ENCODE measurements around the gene MBNL1. TPM values are rescaled to one million over a fixed set of nuclear protein-coding genes. Genes with fewer than 3 reads are reported as not detected.

MBNL1 gene
- total RNA-seq, 2 donors from 2014 or later, result 299 to 323 TPM

DNA sequence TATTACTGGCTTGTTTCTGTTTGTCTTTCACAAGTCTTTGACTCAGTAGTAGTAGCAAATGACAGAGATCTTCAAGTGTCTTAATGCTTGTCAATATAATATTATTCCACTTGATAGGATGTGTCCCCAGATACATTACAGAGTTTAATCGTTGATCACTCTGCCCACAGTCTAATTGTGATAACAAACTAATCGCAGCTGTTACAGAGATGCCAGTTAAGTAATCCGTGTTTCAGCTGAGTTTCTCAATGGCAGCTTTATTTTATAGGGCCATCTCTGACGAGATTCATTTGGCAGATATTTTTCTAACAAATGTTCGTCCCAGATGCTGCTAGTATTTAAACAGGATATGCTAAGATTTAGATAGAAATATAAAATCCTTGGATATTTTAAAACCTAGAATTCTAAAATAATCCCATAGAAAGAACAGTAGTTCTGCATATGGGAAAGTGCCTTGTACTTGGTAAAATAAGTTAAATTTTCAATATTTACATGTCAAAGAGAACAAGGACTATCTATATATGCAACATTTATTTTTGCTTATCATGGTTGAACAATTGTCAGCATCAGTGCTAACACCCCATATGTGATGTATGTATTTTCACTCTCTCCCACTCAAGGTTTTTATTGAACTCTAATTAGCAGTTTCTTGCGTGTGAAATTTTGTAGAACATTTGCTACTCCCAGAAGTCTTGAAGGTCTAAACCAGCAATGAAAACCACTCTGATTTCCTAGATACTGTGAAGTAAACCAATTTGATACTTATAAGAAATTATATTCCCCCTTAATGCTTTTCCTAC, 185.5 kb downstream of the MBNL1 start:
- Mint-ChIP-seq H3K4me3 (no peak overlapping the region), H3K36me3 (ENCODE audit: insufficient read depth in 2 of 2) (peaks cover 12 to 34% of the 10 kb centered on the region in 2 donors), H3K4me1 (ENCODE audit: low read depth) (peaks cover 43% of the 10 kb centered on the region), H3K27me3 (ENCODE audit: low read depth) (no peaks in the 10 kb centered on the region), H3K27ac (peak overlapping the region; percentile 80), H3K9me3 (no peaks in the 10 kb centered on the region)
- DNase-seq (no peak), ATAC-seq (replicated peaks in 1 of 2) (no peak)

DNA sequence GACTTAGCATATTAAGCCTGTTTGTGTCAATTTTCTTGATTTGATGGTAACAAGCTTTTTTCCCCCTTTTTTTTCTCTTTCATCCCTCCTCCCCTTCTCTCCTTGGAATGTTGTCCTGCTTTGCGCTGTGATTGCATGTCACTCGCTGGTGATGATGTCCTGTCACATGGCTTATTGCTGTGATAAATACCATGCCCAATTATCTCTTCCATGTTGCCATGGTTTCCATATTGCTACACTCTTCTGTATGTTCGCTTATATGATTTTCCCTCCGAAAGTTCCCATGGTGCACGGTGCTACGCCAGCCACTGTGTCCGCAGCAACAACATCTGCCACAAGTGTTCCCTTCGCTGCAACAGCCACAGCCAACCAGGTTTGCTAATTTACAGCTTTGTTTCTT, 187.3 kb downstream of the MBNL1 start:
- peaks cover 44% of the 10 kb centered on the region for H3K4me1 Mint-ChIP-seq (ENCODE audit: low read depth)
- DNase-seq (no peak), ATAC-seq (replicated peaks in 1 of 2) (no peak)
- peaks cover 12 to 39% of the 10 kb centered on the region in 2 donors for H3K36me3 Mint-ChIP-seq (ENCODE audit: insufficient read depth in 2 of 2)
- no peaks in the 10 kb centered on the region for H3K27me3 Mint-ChIP-seq (ENCODE audit: low read depth)
- no peak overlapping the region for H3K4me3 Mint-ChIP-seq
- no peak overlapping the region for H3K27ac Mint-ChIP-seq
- no peaks in the 10 kb centered on the region for H3K9me3 Mint-ChIP-seq

- Mint-ChIP-seq H3K4me3 (peak overlapping the region in 1 of 2 donors; percentile 54), H3K4me1 (ENCODE audit: low read depth) (peaks cover 30% of the 10 kb centered on the region)
Observed at GRCh38 chr3:152457500-152458375, 189.0 kb downstream of the MBNL1 start.

GRCh38 chr3:152458376-152459117, 189.8 kb downstream of the MBNL1 start:
- Mint-ChIP-seq H3K36me3 (ENCODE audit: insufficient read depth in 2 of 2) (peaks cover 10 to 34% of the 10 kb centered on the region in 2 donors), H3K9me3 (no peaks in the 10 kb centered on the region), H3K4me3 (peak overlapping the region in 1 of 2 donors; percentile 54), H3K27ac (peak overlapping the region; percentile 92), H3K27me3 (ENCODE audit: low read depth) (no peaks in the 10 kb centered on the region), H3K4me1 (ENCODE audit: low read depth) (peaks cover 30% of the 10 kb centered on the region)
- no peak for DNase-seq
- ATAC-seq (replicated peaks in 1 of 2), result peak in 1 of 2 donors; percentile 38

More at GRCh38 chr3:152457500-152458375, 189.0 kb downstream of the MBNL1 start:
- Mint-ChIP-seq H3K36me3 (ENCODE audit: insufficient read depth in 2 of 2) (peaks cover 10 to 34% of the 10 kb centered on the region in 2 donors), H3K27me3 (ENCODE audit: low read depth) (no peaks in the 10 kb centered on the region), H3K27ac (peak overlapping the region; percentile 92), H3K9me3 (no peaks in the 10 kb centered on the region)
- DNase-seq (no peak), ATAC-seq (replicated peaks in 1 of 2) (peak in 1 of 2 donors; percentile 13)

DNA sequence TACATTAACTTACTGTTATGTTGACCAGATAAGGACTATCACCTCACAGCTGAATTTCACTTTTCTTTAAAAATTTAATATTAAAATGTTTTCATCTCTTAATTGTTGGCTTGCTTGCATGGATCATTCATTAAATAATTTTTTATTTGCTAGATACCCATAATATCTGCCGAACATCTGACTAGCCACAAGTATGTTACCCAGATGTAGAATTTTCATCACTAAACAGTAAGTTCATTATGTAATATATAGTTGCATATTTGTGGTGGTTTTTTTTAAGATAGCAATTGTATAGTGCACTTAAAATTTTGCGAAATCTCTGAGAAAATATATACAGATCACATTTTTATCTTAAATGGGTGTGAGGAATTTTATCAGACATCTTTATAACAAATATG, 190.4 kb downstream of the MBNL1 start:
- peaks cover 10 to 34% of the 10 kb centered on the region in 2 donors for H3K36me3 Mint-ChIP-seq (ENCODE audit: insufficient read depth in 2 of 2)
- no peaks in the 10 kb centered on the region for H3K9me3 Mint-ChIP-seq
- H3K27me3 Mint-ChIP-seq (ENCODE audit: low read depth), result no peaks in the 10 kb centered on the region
- H3K27ac Mint-ChIP-seq, result no peak overlapping the region
- ATAC-seq (replicated peaks in 1 of 2) (no peak), DNase-seq (no peak)
- H3K4me3 Mint-ChIP-seq, result no peak overlapping the region
- H3K4me1 Mint-ChIP-seq (ENCODE audit: low read depth), result peaks cover 30% of the 10 kb centered on the region

- DNase-seq, result no peak
- peaks cover 9 to 33% of the 10 kb centered on the region in 2 donors for H3K36me3 Mint-ChIP-seq (ENCODE audit: insufficient read depth in 2 of 2)
- H3K4me3 Mint-ChIP-seq, result no peak overlapping the region
- H3K9me3 Mint-ChIP-seq, result no peaks in the 10 kb centered on the region
- peak overlapping the region; percentile 42 for H3K27ac Mint-ChIP-seq
- peaks cover 30% of the 10 kb centered on the region for H3K4me1 Mint-ChIP-seq (ENCODE audit: low read depth)
- H3K27me3 Mint-ChIP-seq (ENCODE audit: low read depth), result no peaks in the 10 kb centered on the region
- no peak for ATAC-seq (replicated peaks in 1 of 2)
Observed at GRCh38 chr3:152459572-152459971, 190.8 kb downstream of the MBNL1 start.

- ATAC-seq (replicated peaks in 1 of 2) (no peak), DNase-seq (no peak)
- no peaks in the 10 kb centered on the region for H3K27me3 Mint-ChIP-seq (ENCODE audit: low read depth)
- H3K27ac Mint-ChIP-seq, result peak overlapping the region; percentile 88
- H3K36me3 Mint-ChIP-seq (ENCODE audit: insufficient read depth in 2 of 2), result peaks cover 5 to 32% of the 10 kb centered on the region in 2 donors
- peaks cover 28% of the 10 kb centered on the region for H3K4me1 Mint-ChIP-seq (ENCODE audit: low read depth)
- H3K4me3 Mint-ChIP-seq, result no peak overlapping the region
- H3K9me3 Mint-ChIP-seq, result no peaks in the 10 kb centered on the region
Observed at GRCh38 chr3:152460936-152461335, 192.2 kb downstream of the MBNL1 start.

GRCh38 chr3:152461460-152461859, 192.7 kb downstream of the MBNL1 start:
- no peak for DNase-seq
- Mint-ChIP-seq H3K4me3 (no peak overlapping the region), H3K27me3 (ENCODE audit: low read depth) (no peaks in the 10 kb centered on the region), H3K9me3 (no peaks in the 10 kb centered on the region), H3K27ac (peak overlapping the region; percentile 88), H3K36me3 (ENCODE audit: insufficient read depth in 2 of 2) (peaks cover 0 to 31% of the 10 kb centered on the region in 2 donors), H3K4me1 (ENCODE audit: low read depth) (peaks cover 24% of the 10 kb centered on the region)
- no peak for ATAC-seq (replicated peaks in 1 of 2)

- no peaks in the 10 kb centered on the region for H3K9me3 Mint-ChIP-seq
- peaks cover 0 to 12% of the 10 kb centered on the region in 2 donors for H3K36me3 Mint-ChIP-seq (ENCODE audit: insufficient read depth in 2 of 2)
- DNase-seq, result no peak
- ATAC-seq (replicated peaks in 1 of 2), result peak; percentile 59 to 62
- H3K4me1 Mint-ChIP-seq (ENCODE audit: low read depth), result peaks cover 6% of the 10 kb centered on the region
- H3K27me3 Mint-ChIP-seq (ENCODE audit: low read depth), result no peaks in the 10 kb centered on the region
- peak overlapping the region; percentile 54 for H3K27ac Mint-ChIP-seq
- no peak overlapping the region for H3K4me3 Mint-ChIP-seq
Observed at GRCh38 chr3:152466784-152467183, 198.1 kb downstream of the MBNL1 start.

DNA sequence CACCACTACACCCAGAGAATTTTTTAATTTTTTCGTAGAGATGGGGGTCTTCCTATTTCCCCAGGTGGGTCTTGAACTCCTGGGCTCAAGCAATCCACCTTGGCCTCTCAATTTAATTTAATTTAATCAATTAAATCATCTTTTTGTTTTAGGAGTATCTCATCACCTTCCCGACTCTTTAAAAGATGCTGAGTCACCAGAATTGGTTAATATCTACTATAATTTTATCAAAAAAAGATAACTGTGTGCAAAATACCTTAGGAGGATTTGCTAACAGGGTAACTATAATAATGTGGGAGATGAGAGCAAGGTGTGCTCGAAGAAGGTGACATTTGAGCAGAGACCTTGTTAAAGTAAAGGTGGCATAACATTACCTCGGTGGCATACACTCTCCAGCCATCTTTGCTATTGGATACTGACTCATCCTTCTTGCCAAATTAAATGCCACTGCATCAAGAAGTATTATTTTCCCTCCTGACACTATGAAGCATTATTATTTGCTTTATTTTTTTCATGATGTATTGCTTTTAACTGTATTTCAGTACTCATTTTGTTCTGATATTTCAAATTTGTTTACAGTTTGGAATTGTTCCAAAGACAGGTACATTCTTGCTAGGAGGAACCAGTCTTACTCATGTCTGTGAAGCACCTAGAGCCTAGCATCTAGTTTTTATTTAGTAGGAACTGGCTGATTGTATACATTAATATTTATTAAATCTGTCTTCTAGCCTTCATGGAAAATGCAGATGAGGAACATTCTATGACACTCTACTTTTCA, 200.7 kb downstream of the MBNL1 start:
- peaks cover 16% of the 10 kb centered on the region for H3K4me1 Mint-ChIP-seq (ENCODE audit: low read depth)
- DNase-seq, result no peak
- H3K4me3 Mint-ChIP-seq, result no peak overlapping the region
- peak overlapping the region; percentile 38 for H3K27ac Mint-ChIP-seq
- no peaks in the 10 kb centered on the region for H3K27me3 Mint-ChIP-seq (ENCODE audit: low read depth)
- no peak for ATAC-seq (replicated peaks in 1 of 2)
- H3K9me3 Mint-ChIP-seq, result no peaks in the 10 kb centered on the region
- H3K36me3 Mint-ChIP-seq (ENCODE audit: insufficient read depth in 2 of 2), result peaks cover 0 to 7% of the 10 kb centered on the region in 2 donors

DNA sequence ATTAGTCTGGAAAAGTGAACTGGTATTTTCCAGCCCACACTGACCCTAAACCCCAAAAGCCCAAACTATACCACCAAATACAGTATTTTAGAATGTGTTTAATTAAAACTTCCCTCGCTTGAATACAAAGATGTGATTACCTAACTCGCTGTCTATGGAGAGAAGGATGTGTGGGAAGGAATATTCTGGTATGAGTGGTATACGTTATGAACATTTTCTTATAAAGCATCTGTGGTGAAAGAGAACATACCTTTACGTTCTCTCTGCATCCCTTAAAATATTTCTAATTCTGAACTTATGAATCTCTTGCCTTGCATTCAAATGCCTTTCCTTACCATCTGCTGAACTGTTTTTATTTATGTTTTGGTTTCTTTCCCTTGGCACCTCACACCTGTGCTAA, 201.4 kb downstream of the MBNL1 start:
- no peaks in the 10 kb centered on the region for H3K27me3 Mint-ChIP-seq (ENCODE audit: low read depth)
- H3K27ac Mint-ChIP-seq, result no peak overlapping the region
- no peak for ATAC-seq (replicated peaks in 1 of 2)

GRCh38 chr3:152470893-152471292, 202.2 kb downstream of the MBNL1 start:
- no peak overlapping the region for H3K4me3 Mint-ChIP-seq
- H3K9me3 Mint-ChIP-seq, result no peaks in the 10 kb centered on the region
- DNase-seq, result no peak
- peaks cover 16% of the 10 kb centered on the region for H3K4me1 Mint-ChIP-seq (ENCODE audit: low read depth)
- H3K27ac Mint-ChIP-seq, result no peak overlapping the region
- no peaks in the 10 kb centered on the region for H3K27me3 Mint-ChIP-seq (ENCODE audit: low read depth)
- H3K36me3 Mint-ChIP-seq (ENCODE audit: insufficient read depth in 2 of 2), result peaks cover 0 to 2% of the 10 kb centered on the region in 2 donors
- no peak for ATAC-seq (replicated peaks in 1 of 2)

More for the DNA sequence above, 201.4 kb downstream of the MBNL1 start:
- H3K36me3 Mint-ChIP-seq (ENCODE audit: insufficient read depth in 2 of 2), result peaks cover 0 to 5% of the 10 kb centered on the region in 2 donors
- no peak for DNase-seq
- H3K4me1 Mint-ChIP-seq (ENCODE audit: low read depth), result peaks cover 16% of the 10 kb centered on the region
- H3K9me3 Mint-ChIP-seq, result no peaks in the 10 kb centered on the region
- H3K4me3 Mint-ChIP-seq, result no peak overlapping the region
